ENCODE measurements around the gene POLDIP3.
"Not testable (repeated sequence)": the region's sequence is repeated elsewhere in the genome, so short reads cannot be mapped to it uniquely, and the experiment has no call there.

Gene POLDIP3

GRCh38 chr22:42617155-42617983, 2.7 kb upstream of the POLDIP3 start:
- DNase-seq (ENCODE audit: low spot score) = no peak

GRCh38 chr22:42615860-42616175, 1.1 kb upstream of the POLDIP3 start:
- not testable (repeated sequence) for DNase-seq (ENCODE audit: low spot score)

GRCh38 chr22:42615092-42615859, 593 bp upstream of the POLDIP3 start:
- peak; percentile 95 for DNase-seq (ENCODE audit: low spot score)

- DNase-seq (ENCODE audit: low spot score) = peak; percentile 49
Observed at GRCh38 chr22:42613872-42614301, 796 bp downstream of the POLDIP3 start.

DNA sequence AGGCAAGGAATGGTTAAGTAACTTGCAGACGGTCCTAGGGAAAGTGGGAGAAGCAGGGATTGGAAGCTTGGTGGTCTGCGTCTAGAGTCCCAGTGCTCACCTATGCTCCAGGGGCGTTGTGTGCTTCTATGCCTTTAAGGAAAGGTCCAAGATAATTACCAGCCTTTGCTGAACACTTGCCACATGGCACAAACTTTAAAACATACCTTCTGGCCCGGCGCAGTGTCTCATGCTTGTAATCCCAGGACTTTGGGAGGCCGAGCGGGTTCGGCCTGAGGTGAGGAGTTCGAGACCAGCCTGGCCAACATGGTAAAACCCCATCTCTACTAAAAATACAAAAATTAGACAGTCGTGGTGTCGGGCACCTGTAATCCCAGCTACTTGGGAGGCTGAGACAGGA, 2.3 kb downstream of the POLDIP3 start:
- DNase-seq (ENCODE audit: low spot score) = no peak

DNA sequence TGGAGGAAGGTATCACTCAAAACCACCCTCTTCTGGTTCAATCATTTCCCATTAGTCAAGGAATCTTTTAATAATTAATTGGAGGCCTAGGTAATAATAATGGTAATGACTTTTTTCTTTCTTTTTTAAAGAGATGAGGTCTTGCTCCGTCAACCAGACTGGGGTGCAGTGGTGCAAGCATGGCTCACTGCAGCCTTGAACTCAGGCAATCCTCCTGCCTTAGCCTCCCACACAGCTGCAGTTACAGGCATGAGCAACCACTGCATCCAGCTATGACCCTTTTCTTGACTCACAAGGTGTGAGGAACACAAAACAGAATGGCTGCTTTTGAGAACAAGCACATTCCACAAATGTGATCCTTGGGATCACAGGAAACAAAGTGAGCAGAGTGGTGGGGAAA, 3.6 kb downstream of the POLDIP3 start:
- DNase-seq (ENCODE audit: low spot score) = no peak

- DNase-seq (ENCODE audit: low spot score) = no peak
Observed at GRCh38 chr22:42610186-42610585, 4.5 kb downstream of the POLDIP3 start.

GRCh38 chr22:42608823-42609361, 5.8 kb downstream of the POLDIP3 start:
- DNase-seq (ENCODE audit: low spot score) = no peak

- DNase-seq (ENCODE audit: low spot score) = no peak
Observed at GRCh38 chr22:42608136-42608822, 6.4 kb downstream of the POLDIP3 start.

DNA sequence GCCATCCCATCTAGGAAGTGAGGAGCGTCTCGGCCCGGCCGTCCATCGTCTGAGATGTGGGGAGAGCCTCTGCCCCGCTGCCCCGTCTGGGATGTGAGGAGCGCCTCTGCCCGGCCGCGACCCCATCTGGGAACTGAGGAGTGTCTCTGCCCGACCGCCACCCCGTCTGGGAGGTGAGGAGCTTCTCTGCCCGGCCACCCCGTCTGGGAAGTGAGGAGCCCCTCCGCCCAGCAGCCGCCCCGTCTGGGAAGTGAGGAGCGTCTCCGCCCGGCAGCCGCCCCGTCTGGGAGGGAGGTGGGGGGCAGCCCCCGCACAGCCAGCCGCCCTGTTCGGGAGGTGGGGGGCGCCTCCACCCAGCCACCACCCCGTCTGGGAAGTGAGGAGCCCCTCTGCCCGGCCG, 7.0 kb downstream of the POLDIP3 start:
- not testable (repeated sequence) for DNase-seq (ENCODE audit: low spot score)

DNA sequence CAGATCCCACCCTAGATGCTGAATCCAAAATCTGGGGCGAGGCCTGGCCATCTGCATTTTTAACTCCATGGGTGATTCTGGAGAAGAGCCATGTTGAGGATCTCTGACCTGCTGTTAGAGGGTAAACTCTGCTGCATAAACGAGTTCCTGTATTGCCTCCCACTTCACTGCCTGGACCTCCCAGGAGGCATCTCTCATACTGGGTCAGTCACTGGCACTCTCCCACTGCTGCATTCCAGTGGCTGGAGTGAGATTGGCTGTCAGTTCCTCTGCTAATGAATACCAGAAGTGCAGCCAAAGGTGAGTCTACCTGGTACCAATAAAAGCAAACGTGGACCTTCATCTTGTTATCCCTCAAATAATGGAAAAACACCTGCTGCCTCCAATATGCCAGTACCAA, 10.3 kb downstream of the POLDIP3 start:
- DNase-seq (ENCODE audit: low spot score) = no peak

DNA sequence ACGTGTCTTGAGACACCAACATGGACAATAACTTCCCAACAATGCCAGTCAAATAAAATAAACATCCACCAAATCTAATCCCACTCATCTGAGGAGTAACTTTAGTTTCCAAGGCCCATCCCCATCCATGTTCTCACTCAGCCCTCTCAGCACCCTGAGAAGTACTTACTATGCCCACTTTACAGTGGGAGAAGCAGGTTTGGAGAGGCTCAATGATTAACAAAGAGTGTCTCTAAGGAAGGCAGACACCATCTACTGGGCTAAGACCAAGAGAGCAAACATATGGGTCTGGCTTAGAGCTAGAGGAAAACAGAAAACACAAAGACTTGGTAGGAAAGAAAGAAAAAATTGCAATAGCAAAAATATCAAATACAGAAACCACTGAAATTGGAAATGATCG, 11.3 kb downstream of the POLDIP3 start:
- no peak for DNase-seq (ENCODE audit: low spot score)

DNA sequence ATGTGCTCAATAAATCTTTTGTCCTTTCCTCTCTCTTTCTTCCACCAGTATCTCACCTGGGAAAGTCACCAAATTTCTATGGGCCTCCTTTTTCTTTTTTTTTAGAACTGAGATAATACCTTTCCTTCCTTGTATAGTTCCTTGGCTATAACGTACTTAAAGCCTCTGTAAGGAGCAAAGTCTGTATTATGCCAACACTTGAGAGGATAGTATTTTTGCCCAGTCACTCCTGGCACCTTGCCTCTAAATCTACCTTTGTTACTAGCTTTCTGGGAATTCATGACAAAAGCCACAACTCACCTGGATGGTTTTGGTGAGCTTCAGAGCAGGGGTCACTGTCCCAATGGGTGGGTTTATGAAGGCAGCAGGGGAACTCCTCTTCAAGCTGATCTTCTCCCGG, 12.2 kb downstream of the POLDIP3 start:
- DNase-seq (ENCODE audit: low spot score) = no peak

DNA sequence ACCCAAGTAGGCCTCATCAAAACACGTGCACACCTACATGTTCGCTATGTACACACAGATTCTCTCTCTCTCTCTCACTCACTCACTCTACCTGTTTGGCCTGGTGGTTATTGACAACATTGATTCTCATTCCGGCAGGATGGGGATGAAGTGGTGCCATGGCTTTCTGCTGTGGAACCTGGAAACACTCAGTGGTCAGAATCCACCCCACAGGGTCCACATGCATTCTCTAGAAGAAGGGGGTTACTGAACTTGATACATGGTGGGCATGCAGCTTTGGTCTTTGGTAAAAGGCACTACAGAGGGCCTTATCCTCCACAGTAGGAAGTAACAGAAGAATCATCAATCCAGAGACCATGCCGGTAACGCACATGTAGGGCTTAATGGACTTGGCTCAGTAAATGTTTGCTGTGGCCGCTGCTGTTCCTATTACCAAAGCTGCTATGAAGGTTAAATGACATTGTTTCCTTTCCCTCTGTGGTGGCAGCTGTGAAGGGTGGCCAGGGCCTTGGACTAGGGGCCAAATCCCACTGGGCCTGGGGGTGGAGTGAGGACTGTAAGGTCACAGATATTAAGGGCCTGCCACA, 12.7 kb downstream of the POLDIP3 start:
- no peak for DNase-seq (ENCODE audit: low spot score)

- no peak for DNase-seq (ENCODE audit: low spot score)
Observed at GRCh38 chr22:42596863-42597530, 17.7 kb downstream of the POLDIP3 start.

DNA sequence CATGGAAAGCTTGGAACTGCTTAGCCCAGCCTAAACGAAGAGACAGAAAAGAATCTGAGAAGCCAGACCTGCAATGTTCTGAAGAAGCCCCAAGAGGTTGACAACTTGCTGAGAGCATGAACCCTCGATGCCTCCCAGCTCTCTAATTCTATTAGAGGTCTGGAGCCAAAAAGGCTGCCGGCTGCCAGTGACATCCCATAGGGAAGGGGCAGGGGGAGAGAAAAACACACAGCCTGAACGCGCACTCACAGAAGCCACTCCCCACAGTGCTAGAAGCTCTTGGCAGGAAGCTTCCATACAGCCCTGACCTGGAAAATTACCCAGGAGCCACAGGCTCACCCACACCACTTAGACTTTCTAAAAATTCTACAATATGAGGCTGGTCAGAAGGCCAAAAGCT, 18.3 kb downstream of the POLDIP3 start:
- DNase-seq (ENCODE audit: low spot score) = no peak

- no peak for DNase-seq (ENCODE audit: low spot score)
Observed at GRCh38 chr22:42595434-42595833, 19.2 kb downstream of the POLDIP3 start.

DNA sequence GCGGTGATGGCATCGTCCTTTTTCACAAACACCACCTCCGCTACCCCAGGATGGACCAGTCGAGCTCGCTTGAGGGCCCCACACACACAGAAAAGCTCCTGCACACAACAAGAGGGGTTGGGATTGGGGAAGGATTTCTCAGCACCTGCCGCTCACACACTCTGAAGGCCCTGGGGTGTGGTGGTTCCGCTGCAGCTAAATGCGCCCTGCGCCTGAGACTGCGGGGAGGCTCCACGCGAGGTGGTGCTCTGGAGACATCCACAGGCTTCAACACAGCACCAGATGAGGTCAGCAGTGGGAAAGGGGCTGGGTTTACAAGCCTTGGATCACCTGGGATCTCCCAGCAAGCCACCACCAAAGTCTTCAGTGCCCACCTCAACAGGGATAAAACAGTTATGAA, 22.7 kb downstream of the POLDIP3 start:
- DNase-seq (ENCODE audit: low spot score) = no peak

DNA sequence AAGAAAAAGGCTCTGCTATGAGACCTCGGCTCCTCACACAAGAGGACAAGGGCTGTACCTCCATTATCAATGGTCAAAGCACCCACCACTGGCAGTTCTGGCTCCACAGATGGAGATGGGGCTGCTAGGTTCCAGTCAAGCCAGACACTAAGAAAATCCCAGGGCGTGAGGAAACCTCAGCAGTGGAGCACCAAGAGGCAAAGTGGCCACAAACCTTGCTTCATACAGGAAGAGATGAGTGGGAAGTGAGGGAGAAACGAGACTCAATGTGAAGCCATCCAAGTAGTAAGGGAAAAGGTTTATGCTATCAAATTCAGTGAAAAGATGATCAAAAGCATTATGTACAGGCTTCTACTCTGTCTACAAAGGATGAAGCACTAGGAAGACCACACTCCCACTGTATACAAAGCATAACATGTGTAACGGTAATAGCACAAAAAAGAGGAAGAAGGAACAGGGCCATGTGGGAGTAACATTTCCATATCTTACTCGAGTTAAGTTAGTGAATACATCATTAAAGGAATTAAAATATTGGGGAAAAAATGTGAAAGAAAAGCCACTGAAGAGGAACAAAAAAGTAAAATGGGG, 27.0 kb downstream of the POLDIP3 start:
- no peak for DNase-seq (ENCODE audit: low spot score)

DNA sequence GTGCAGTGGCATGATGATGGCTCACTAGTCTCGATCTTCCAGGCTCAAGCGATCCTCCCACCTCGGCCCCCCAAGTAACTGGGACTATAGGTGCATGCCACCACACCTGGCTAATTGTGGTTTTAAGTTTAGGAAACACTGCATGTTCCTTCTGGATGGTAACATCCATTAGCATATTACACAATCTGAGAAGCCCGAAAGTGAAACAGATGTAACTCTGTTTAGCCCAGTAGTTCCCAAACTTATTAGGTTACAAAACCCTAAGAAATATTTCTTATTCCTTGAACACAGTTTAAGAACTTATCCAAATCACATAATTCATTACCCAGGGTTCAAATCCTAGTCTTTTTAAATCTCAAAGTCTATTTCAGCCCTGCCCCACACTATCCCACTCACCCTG, 28.3 kb downstream of the POLDIP3 start:
- no peak for DNase-seq (ENCODE audit: low spot score)

GRCh38 chr22:42585096-42585495, 29.6 kb downstream of the POLDIP3 start:
- DNase-seq (ENCODE audit: low spot score) = no peak

Measured in kidney capillary endothelial cell (primary cell).